HEK293 (cell line): ENCODE measurements around the gene MTIF2.
"Not testable (repeated sequence)": the region's sequence is repeated elsewhere in the genome, so short reads cannot be mapped to it uniquely, and the experiment has no call there.

Experiments used
- CTCF ChIA-PET: fragments of 350-600 bp; formaldehyde crosslinking; extraction: SDS; loops from one replicate; lab custom pipeline; 2021; ENCODE audit warnings: antibody characterized with exemption; lab: Yijun Ruan, JAX
- POLR2A ChIA-PET: fragments of 300-600 bp; formaldehyde crosslinking; extraction: SDS; loops from one replicate; lab custom pipeline; 2020; ENCODE audit warnings: antibody characterized with exemption, inconsistent platforms; lab: Yijun Ruan, JAX
- H3K27ac ChIP-seq: fragments of 200-500 bp; sonication (Bioruptor generic); 2 replicates; pipeline ENCODE4 v1.5.1; 2014; ENCODE audit warnings: low read depth, low read length, control low read depth, inconsistent platforms; ENCODE audit errors: extremely low read depth
- H3K36me3 ChIP-seq, 2 experiments: fragments of 200-500 bp in 1 of 2; sonication (Bioruptor generic) in 1 of 2; 1 replicate in 1 of 2; 2 replicates in 1 of 2; pipeline ENCODE4 v1.5.1; 2014 to 2017; ENCODE audit warnings: inconsistent platforms in 2 of 2, low read length in 2 of 2; ENCODE audit not compliant: control insufficient read depth in 2 of 2, insufficient read depth in 1 of 2
- H3K4me1 ChIP-seq: fragments of 200-500 bp; sonication (Bioruptor generic); 2 replicates; pipeline ENCODE4 v1.5.1; 2014; ENCODE audit warnings: mild to moderate bottlenecking, low read length, inconsistent platforms; ENCODE audit not compliant: control insufficient read depth, insufficient read depth
- H3K4me3 ChIP-seq: 2 replicates; pipeline ENCODE4 v1.5.1; 2011; ENCODE audit warnings: low read depth, mild to moderate bottlenecking, control low read depth, low read length, moderate library complexity
- H3K9me3 ChIP-seq: fragments of 200-500 bp; sonication (Bioruptor generic); 2 replicates; pipeline ENCODE4 v1.5.1; 2014; ENCODE audit warnings: low read depth, low read length, inconsistent platforms; ENCODE audit not compliant: control insufficient read depth, insufficient read depth
- KLF7 ChIP-seq: fragments of 450-650 bp; formaldehyde crosslinking; IDR thresholded peaks from 2 replicates; pipeline ENCODE4 v1.5.1; 2016; ENCODE audit warnings: missing biosample characterization, missing genetic modification characterization, borderline replicate concordance
- ZBTB10 ChIP-seq: fragments of 450-650 bp; formaldehyde crosslinking; IDR thresholded peaks from 2 replicates; pipeline ENCODE4 v1.5.1; 2016; ENCODE audit warnings: missing biosample characterization, missing genetic modification characterization
- ZBTB48 ChIP-seq: fragments of 450-650 bp; formaldehyde crosslinking; IDR thresholded peaks from 2 replicates; pipeline ENCODE4 v1.5.1; 2016; ENCODE audit warnings: missing biosample characterization, missing genetic modification characterization
- ZBTB7A ChIP-seq: fragments of 450-650 bp; formaldehyde crosslinking; IDR thresholded peaks from 2 replicates; pipeline ENCODE4 v1.5.1; 2016; ENCODE audit warnings: low read depth, missing biosample characterization, missing genetic modification characterization
- ZFHX2 ChIP-seq: fragments of 450-650 bp; formaldehyde crosslinking; conservative IDR thresholded peaks from 2 replicates; pipeline ENCODE4 v1.5.1; 2016; ENCODE audit warnings: missing biosample characterization, missing genetic modification characterization
- ZIC2 ChIP-seq: fragments of 450-650 bp; formaldehyde crosslinking; IDR thresholded peaks from 2 replicates; pipeline ENCODE4 v1.5.1; 2016; ENCODE audit warnings: missing biosample characterization, missing genetic modification characterization
- ZNF157 ChIP-seq: fragments of 450-650 bp; formaldehyde crosslinking; IDR thresholded peaks from 2 replicates; pipeline ENCODE4 v1.5.1; 2016; ENCODE audit warnings: missing biosample characterization, missing genetic modification characterization
- ZNF169 ChIP-seq: fragments of 450-650 bp; formaldehyde crosslinking; IDR thresholded peaks from 2 replicates; pipeline ENCODE4 v1.5.1; 2016; ENCODE audit warnings: missing biosample characterization, missing genetic modification characterization
- ZNF202 ChIP-seq: fragments of 450-650 bp; formaldehyde crosslinking; IDR thresholded peaks from 2 replicates; pipeline ENCODE4 v1.5.1; 2016; ENCODE audit warnings: missing biosample characterization, missing genetic modification characterization, borderline replicate concordance
- ZNF354C ChIP-seq: fragments of 450-650 bp; formaldehyde crosslinking; IDR thresholded peaks from 2 replicates; pipeline ENCODE4 v1.5.1; 2016; ENCODE audit warnings: missing biosample characterization, missing genetic modification characterization, low read depth, borderline replicate concordance
- ZNF366 ChIP-seq: fragments of 450-650 bp; formaldehyde crosslinking; conservative IDR thresholded peaks from 2 replicates; pipeline ENCODE4 v1.5.1; 2016; ENCODE audit warnings: missing biosample characterization, missing genetic modification characterization
- ZNF398 ChIP-seq: fragments of 450-650 bp; formaldehyde crosslinking; IDR thresholded peaks from 2 replicates; pipeline ENCODE4 v1.5.1; 2017; ENCODE audit warnings: missing biosample characterization, missing genetic modification characterization
- ZNF423 ChIP-seq: fragments of 450-650 bp; formaldehyde crosslinking; IDR thresholded peaks from 2 replicates; pipeline ENCODE4 v1.5.1; 2016; ENCODE audit warnings: missing biosample characterization, missing genetic modification characterization
- ZNF600 ChIP-seq: fragments of 450-650 bp; formaldehyde crosslinking; IDR thresholded peaks from 2 replicates; pipeline ENCODE4 v1.5.1; 2016; ENCODE audit warnings: missing biosample characterization, missing genetic modification characterization
- ZNF624 ChIP-seq: fragments of 450-650 bp; formaldehyde crosslinking; IDR thresholded peaks from 2 replicates; pipeline ENCODE4 v1.5.1; 2017; ENCODE audit warnings: missing biosample characterization, missing genetic modification characterization
- ZNF76 ChIP-seq: fragments of 450-650 bp; formaldehyde crosslinking; IDR thresholded peaks from 2 replicates; pipeline ENCODE4; 2016; ENCODE audit warnings: low read depth, missing biosample characterization, missing genetic modification characterization, borderline replicate concordance
- TF ChIP-seq, protein P1 (sequence below): fragments of 450-650 bp; formaldehyde crosslinking; IDR thresholded peaks from 2 replicates; pipeline ENCODE4 v1.5.1; 2016; ENCODE audit warnings: missing biosample characterization, missing genetic modification characterization
- TF ChIP-seq, protein P2 (sequence below): fragments of 450-650 bp; formaldehyde crosslinking; IDR thresholded peaks from 2 replicates; pipeline ENCODE4 v1.5.1; 2016; ENCODE audit warnings: missing biosample characterization, missing genetic modification characterization

The MTIF2 gene

DNA sequence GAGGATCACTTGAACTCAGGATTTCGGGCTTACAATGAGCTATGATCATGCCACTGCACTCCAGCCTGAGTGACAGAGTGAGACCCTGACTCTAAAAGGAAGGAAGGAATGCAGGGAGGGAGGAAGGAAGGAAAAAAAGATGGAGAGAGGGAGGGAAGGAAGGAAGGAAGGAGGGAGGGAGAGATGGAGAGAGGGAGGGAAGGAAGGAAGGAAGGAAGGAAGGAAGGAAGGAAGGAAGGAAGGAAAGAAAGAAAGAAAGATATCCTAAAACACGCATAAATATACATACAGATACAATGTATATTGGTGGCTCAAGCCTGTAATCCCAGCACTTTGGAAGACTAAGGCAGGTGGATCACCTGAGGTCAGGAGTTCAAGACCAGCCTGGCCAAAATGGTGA lies 5.3 kb upstream of the MTIF2 start:
- POLR2A ChIA-PET, H3K9me3 ChIP-seq, H3K36me3 ChIP-seq, H3K4me1 ChIP-seq, H3K4me3 ChIP-seq, H3K27ac ChIP-seq, CTCF ChIA-PET: not testable (repeated sequence)
- TF ChIP-seq ZNF366 (tag by site-specific recombination): peak; percentile 95
- TF ChIP-seq, all 188 proteins: peak for 1; not testable (repeated sequence) for 187

GRCh38 chr2:55269645-55269990 lies 587 bp upstream of the MTIF2 start:
- Histone ChIP-seq H3K9me3 (no peaks in the 10 kb centered on the region), H3K4me1 (no peaks in the 10 kb centered on the region), H3K4me3 (peak overlapping the region; percentile 60), H3K27ac (no peak overlapping the region), H3K36me3 (peaks cover 16 to 20% of the 10 kb centered on the region in 2 experiments)
- no peak for TF ChIP-seq ZNF169 (tag by site-specific recombination)
- POLR2A ChIA-PET: interaction anchor here (0.8 to 1.1 kb wide), 2 partner anchors 150 to 219 kb away, joined by 3 to 4 read pairs; partner anchors contain the start of genes CCDC88A and RTN4
- CTCF ChIA-PET: no interaction called here

- Histone ChIP-seq H3K27ac (peak overlapping the region; percentile 75), H3K4me1 (no peaks in the 10 kb centered on the region), H3K36me3 (peaks cover 27 to 32% of the 10 kb centered on the region in 2 experiments), H3K4me3 (peak overlapping the region; percentile 60)
- ChIA-PET CTCF (interaction anchor here (0.7 to 1.2 kb wide), 2 partner anchors 163 to 368 kb away, joined by 3 read pairs; no protein-coding TSS in a partner anchor), POLR2A (interaction anchor here (0.6 to 1.2 kb wide), 2 partner anchors 36 to 151 kb away, joined by 3 read pairs; partner anchors contain the start of genes CCDC88A, CLHC1 and RPS27A)
- no peak for TF ChIP-seq ZNF600 (tag by site-specific recombination)
- no peak for TF ChIP-seq ZNF202
- TF ChIP-seq ZBTB48: no peak
- TF ChIP-seq ZNF624 (tag by site-specific recombination): no peak
- TF ChIP-seq ZNF157 (tag by site-specific recombination): no peak
- TF ChIP-seq, protein P1, sequence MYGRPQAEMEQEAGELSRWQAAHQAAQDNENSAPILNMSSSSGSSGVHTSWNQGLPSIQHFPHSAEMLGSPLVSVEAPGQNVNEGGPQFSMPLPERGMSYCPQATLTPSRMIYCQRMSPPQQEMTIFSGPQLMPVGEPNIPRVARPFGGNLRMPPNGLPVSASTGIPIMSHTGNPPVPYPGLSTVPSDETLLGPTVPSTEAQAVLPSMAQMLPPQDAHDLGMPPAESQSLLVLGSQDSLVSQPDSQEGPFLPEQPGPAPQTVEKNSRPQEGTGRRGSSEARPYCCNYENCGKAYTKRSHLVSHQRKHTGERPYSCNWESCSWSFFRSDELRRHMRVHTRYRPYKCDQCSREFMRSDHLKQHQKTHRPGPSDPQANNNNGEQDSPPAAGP (tag by site-specific recombination): no peak
- no peak for TF ChIP-seq ZNF423 (tag by site-specific recombination)
- TF ChIP-seq ZBTB7A (tag by site-specific recombination): no peak
- TF ChIP-seq ZNF398 (tag by site-specific recombination): no peak
- no peak for TF ChIP-seq ZIC2 (tag by site-specific recombination)
- TF ChIP-seq ZNF76: no peak
- no peak for TF ChIP-seq ZNF354C (tag by site-specific recombination)
- TF ChIP-seq, protein P2, sequence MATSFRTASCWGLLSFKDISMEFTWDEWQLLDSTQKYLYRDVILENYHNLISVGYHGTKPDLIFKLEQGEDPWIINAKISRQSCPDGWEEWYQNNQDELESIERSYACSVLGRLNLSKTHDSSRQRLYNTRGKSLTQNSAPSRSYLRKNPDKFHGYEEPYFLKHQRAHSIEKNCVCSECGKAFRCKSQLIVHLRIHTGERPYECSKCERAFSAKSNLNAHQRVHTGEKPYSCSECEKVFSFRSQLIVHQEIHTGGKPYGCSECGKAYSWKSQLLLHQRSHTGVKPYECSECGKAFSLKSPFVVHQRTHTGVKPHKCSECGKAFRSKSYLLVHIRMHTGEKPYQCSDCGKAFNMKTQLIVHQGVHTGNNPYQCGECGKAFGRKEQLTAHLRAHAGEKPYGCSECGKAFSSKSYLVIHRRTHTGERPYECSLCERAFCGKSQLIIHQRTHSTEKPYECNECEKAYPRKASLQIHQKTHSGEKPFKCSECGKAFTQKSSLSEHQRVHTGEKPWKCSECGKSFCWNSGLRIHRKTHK (tag by site-specific recombination): no peak
- no peak for TF ChIP-seq ZBTB10 (tag by site-specific recombination)
- TF ChIP-seq ZFHX2: no peak
- TF ChIP-seq KLF7 (tag by site-specific recombination): no peak
- TF ChIP-seq, all 188 proteins: peak for 0
- H3K9me3 ChIP-seq: no peaks in the 10 kb centered on the region
Observed at GRCh38 chr2:55268288-55268906, 634 bp downstream of the MTIF2 start.

DNA sequence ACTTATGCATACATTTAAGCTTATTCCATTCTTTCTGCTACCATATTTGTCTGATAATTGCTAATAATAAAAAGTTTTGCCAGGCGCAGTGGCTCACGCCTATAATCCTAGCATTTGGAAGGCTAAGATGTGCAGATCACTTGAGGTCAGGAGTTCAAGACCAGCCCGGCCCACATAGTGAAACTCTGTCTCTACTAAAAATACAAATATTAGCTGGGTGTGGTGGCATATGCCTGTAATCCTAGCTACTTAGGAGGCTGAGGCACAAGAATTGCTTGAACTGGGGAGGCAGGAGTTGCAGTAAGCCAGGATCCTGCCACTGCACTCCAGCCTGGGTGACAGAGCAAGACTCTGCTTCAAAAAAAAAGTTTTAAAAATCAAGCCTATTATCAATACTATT lies 9.4 kb downstream of the MTIF2 start:
- POLR2A ChIA-PET, H3K4me1 ChIP-seq, H3K27ac ChIP-seq, H3K9me3 ChIP-seq, H3K4me3 ChIP-seq: not testable (repeated sequence)
- peaks cover 65 to 70% of the 10 kb centered on the region in 2 experiments for H3K36me3 ChIP-seq
- CTCF ChIA-PET: interaction anchor here (0.6 kb wide), 1 partner anchor 594 kb away, joined by 3 read pairs; no protein-coding TSS in a partner anchor
